Measurements from ENCODE around the gene PNRC2.
A peak's percentile ranks its signal among the peaks of the same experiment; 100 is the strongest.
"Not testable (repeated sequence)": the region's sequence is repeated elsewhere in the genome, so short reads cannot be mapped to it uniquely, and the experiment has no call there.

The PNRC2 gene

DNA sequence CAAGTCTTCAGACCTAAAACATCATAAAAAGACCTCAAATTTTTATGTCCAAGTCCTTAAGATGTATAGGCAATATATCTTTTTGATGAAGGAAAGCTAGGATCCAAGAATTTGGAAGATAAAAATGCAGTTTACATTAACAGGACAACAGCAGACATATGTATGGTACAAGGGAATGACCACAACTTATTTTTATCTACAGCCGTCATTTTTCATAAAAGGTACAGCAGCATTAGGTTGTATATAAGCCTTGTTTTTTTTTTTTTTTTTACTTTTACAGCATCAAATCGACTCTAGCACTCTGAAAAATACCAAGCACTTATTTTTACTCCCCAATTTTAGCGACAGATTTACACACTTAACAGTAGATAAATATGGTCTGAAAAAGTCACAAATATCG, 19.2 kb downstream of the PNRC2 start:
- no peak for DNase-seq
- no CpG with 5 or more reads among the region's 4 CpGs for WGBS (ENCODE audit: insufficient coverage)
- H3K36me3 ChIP-seq (ENCODE audit: control insufficient read depth in 4 of 4, insufficient read depth in 4 of 4, low read length in 3 of 4) = peaks cover 4 to 49% (median 16%) of the 10 kb centered on the region in 4 experiments
- H3K27me3 ChIP-seq (replicated peaks in 2 of 5; ENCODE audit: control insufficient read depth in 4 of 5, insufficient read depth in 5 of 5, low read length in 4 of 5) = no peaks in the 10 kb centered on the region
- ChIA-PET CTCF (interaction anchor here (2.0 kb wide), 1 partner anchor 23 kb away, joined by 4 read pairs; no protein-coding TSS in a partner anchor), POLR2A (interaction anchor here (2.4 kb wide), 1 partner anchor 19 kb away, joined by 7 read pairs; the partner anchor contains the start of gene PNRC2)
- peaks cover 24 to 59% (median 49%) of the 10 kb centered on the region in 4 experiments for H3K4me1 ChIP-seq (ENCODE audit: control extremely low read depth in 1 of 4, control insufficient read depth in 4 of 4, insufficient read depth in 4 of 4, low read length in 3 of 4)
- H3K27ac ChIP-seq (ENCODE audit: insufficient read depth in 1 of 2, low read depth in 1 of 2, low read length in 2 of 2, poor library complexity in 1 of 2, severe bottlenecking in 2 of 2) = peak overlapping the region; percentile 94 to 98
- H3K4me3 ChIP-seq (ENCODE audit: control insufficient read depth in 1 of 7, extremely low read depth in 1 of 7, insufficient read depth in 4 of 7, low read depth in 2 of 7, low read length in 6 of 7) = peak overlapping the region in 6 of 7 experiments; percentile 87 to 99 (median 92)
- H3K9me3 ChIP-seq (ENCODE audit: control extremely low read depth in 1 of 5, control insufficient read depth in 4 of 5, insufficient read depth in 2 of 5, low read depth in 1 of 5, low read length in 4 of 5) = no peaks in the 10 kb centered on the region

DNA sequence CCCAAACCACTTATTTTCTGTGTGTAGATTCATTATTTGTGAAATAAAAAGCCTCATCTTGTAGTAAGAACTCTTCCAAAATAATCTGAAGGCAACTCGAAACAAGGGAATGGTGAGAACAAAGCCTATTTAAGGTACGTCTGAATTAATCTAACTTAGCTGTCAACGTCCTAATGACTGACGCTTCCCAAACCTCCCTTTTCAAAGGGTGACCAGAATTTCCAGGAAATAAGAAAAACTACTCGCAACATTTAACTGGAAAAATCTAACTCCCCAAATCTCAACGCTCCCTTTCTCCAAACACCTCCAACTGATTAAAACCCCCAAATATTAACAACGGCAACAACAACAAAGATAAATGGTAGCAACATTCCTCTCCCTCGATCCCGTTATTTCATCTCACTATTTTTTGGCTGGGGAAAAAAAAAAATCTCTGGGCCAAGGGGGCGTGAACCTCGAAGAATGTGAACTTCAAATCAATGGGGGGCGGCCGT, 19.8 kb downstream of the PNRC2 start:
- peaks cover 24 to 64% (median 50%) of the 10 kb centered on the region in 4 experiments for H3K4me1 ChIP-seq (ENCODE audit: control extremely low read depth in 1 of 4, control insufficient read depth in 4 of 4, insufficient read depth in 4 of 4, low read length in 3 of 4)
- no peaks in the 10 kb centered on the region for H3K27me3 ChIP-seq (replicated peaks in 2 of 5; ENCODE audit: control insufficient read depth in 4 of 5, insufficient read depth in 5 of 5, low read length in 4 of 5)
- H3K4me3 ChIP-seq (ENCODE audit: control insufficient read depth in 1 of 7, extremely low read depth in 1 of 7, insufficient read depth in 4 of 7, low read depth in 2 of 7, low read length in 6 of 7) = peak overlapping the region; percentile 69 to 99 (median 90)
- H3K36me3 ChIP-seq (ENCODE audit: control insufficient read depth in 4 of 4, insufficient read depth in 4 of 4, low read length in 3 of 4) = peaks cover 4 to 42% (median 12%) of the 10 kb centered on the region in 4 experiments
- DNase-seq = no peak
- WGBS (ENCODE audit: insufficient coverage) = 2% methylated on average over 9 of the region's 13 CpGs
- CTCF ChIA-PET = interaction anchor here (2.0 kb wide), 1 partner anchor 24 kb away, joined by 4 read pairs; no protein-coding TSS in a partner anchor
- peak overlapping the region; percentile 94 to 98 for H3K27ac ChIP-seq (ENCODE audit: insufficient read depth in 1 of 2, low read depth in 1 of 2, low read length in 2 of 2, poor library complexity in 1 of 2, severe bottlenecking in 2 of 2)
- no peaks in the 10 kb centered on the region for H3K9me3 ChIP-seq (ENCODE audit: control extremely low read depth in 1 of 5, control insufficient read depth in 4 of 5, insufficient read depth in 2 of 5, low read depth in 1 of 5, low read length in 4 of 5)
- POLR2A ChIA-PET = interaction anchor here (0.7 to 2.4 kb wide), 4 partner anchors 11 to 287 kb away, joined by 3 to 7 read pairs (median 4); partner anchors contain the start of gene PNRC2

DNA sequence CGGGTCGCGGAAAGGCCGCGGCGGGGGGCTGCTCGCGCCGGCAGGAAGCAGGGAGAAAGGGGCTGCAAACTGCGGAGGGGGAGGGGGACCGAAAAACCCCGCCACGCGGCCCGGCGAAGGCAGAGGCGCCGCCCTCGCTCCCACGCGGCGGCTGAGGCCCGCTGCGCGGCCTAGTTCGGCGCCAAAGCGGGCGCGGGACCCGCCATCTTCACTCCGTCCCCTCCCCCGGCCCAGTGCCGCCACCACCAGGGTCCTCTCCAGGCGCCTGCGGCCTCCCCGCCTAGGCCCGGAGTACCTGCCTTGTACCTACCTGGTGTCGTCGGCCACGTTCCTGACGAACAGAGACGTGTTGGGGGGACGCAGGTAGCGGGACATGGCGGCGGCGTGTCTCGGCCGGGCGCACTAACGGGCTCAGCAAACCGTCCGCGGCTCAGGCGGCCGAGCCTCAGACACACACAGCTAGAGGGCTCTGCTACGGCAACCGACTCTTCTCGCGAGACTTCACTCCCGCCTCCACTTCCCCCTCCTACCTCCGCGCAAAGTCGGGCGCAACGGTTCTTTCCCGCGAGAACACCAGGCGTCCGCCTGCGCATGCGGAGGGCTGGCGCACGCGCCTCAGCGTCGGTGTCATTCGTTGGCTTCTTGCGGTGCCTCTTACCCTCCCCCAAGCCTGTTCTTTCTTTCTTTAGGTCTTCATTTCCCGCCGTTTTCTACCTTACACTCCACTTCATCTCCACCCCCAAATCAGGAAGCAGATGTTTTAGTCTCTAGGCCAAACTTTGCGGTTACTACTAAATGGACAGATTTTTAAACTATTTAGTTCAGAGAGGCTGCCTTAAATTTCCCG, 20.5 kb downstream of the PNRC2 start, which contains the start of gene SRSF10:
SRSF10 (minus strand) TSS at position 447 of the 847 bp plus-strand sequence; CDS start at position 375, 72 bp downstream.
- peak within 1 kb of the TSS; percentile 94 to 98 for H3K27ac ChIP-seq (ENCODE audit: insufficient read depth in 1 of 2, low read depth in 1 of 2, low read length in 2 of 2, poor library complexity in 1 of 2, severe bottlenecking in 2 of 2)
- peak; percentile 99 to 100 (median 99) for DNase-seq
- peak within 1 kb of the TSS; percentile 69 to 99 (median 90) for H3K4me3 ChIP-seq (ENCODE audit: control insufficient read depth in 1 of 7, extremely low read depth in 1 of 7, insufficient read depth in 4 of 7, low read depth in 2 of 7, low read length in 6 of 7)
- peaks cover 4 to 37% (median 8%) of the 10 kb centered on the region in 4 experiments for H3K36me3 ChIP-seq (ENCODE audit: control insufficient read depth in 4 of 4, insufficient read depth in 4 of 4, low read length in 3 of 4)
- POLR2A ChIA-PET = interaction anchor here (0.7 to 2.4 kb wide), 6 partner anchors 12 to 288 kb away, joined by 3 to 7 read pairs (median 4); partner anchors contain the start of genes LYPLA2 and PNRC2
- peaks cover 24 to 65% (median 52%) of the 10 kb centered on the region in 4 experiments for H3K4me1 ChIP-seq (ENCODE audit: control extremely low read depth in 1 of 4, control insufficient read depth in 4 of 4, insufficient read depth in 4 of 4, low read length in 3 of 4)
- H3K9me3 ChIP-seq (ENCODE audit: control extremely low read depth in 1 of 5, control insufficient read depth in 4 of 5, insufficient read depth in 2 of 5, low read depth in 1 of 5, low read length in 4 of 5) = no peaks in the 10 kb centered on the region
- CTCF ChIA-PET = interaction anchor here (0.7 to 2.0 kb wide), 4 partner anchors 10 to 48 kb away, joined by 3 to 7 read pairs (median 4); no protein-coding TSS in a partner anchor
- WGBS (ENCODE audit: insufficient coverage) = 0% methylated on average over 79 of the region's 84 CpGs
- no peaks in the 10 kb centered on the region for H3K27me3 ChIP-seq (replicated peaks in 2 of 5; ENCODE audit: control insufficient read depth in 4 of 5, insufficient read depth in 5 of 5, low read length in 4 of 5)

DNA sequence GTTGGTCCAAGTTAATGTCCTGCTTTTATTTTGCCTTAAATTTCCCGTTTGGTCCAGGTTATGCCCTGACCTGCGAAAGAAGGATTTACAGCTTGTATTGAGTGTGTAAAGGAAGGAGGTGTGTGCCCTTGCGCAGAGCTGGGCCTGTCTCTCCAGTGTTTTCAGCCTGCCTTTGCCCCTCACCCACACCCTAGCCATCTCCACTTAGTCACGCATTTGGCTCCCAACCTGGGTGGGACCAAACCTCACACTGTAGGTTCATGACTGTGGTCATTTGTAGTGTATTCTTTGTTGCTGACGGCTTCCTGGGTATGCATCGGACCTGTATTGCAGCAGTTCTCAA, 21.1 kb downstream of the PNRC2 start:
- H3K4me3 ChIP-seq (ENCODE audit: control insufficient read depth in 1 of 7, extremely low read depth in 1 of 7, insufficient read depth in 4 of 7, low read depth in 2 of 7, low read length in 6 of 7) = peak overlapping the region in 6 of 7 experiments; percentile 45 to 99 (median 91)
- DNase-seq = peak; percentile 59 to 85 (median 82)
- 23% methylated on average over 3 of the region's 6 CpGs for WGBS (ENCODE audit: insufficient coverage)
- H3K27ac ChIP-seq (ENCODE audit: insufficient read depth in 1 of 2, low read depth in 1 of 2, low read length in 2 of 2, poor library complexity in 1 of 2, severe bottlenecking in 2 of 2) = peak overlapping the region; percentile 74 to 98
- H3K4me1 ChIP-seq (ENCODE audit: control extremely low read depth in 1 of 4, control insufficient read depth in 4 of 4, insufficient read depth in 4 of 4, low read length in 3 of 4) = peaks cover 24 to 64% (median 49%) of the 10 kb centered on the region in 4 experiments
- POLR2A ChIA-PET = interaction anchor here (0.6 to 2.4 kb wide), 5 partner anchors 12 to 190 kb away, joined by 3 to 7 read pairs (median 5); partner anchors contain the start of genes LYPLA2 and PNRC2
- CTCF ChIA-PET = interaction anchor here (0.7 to 2.0 kb wide), 4 partner anchors 10 to 47 kb away, joined by 3 to 7 read pairs (median 4); no protein-coding TSS in a partner anchor
- no peaks in the 10 kb centered on the region for H3K27me3 ChIP-seq (replicated peaks in 2 of 5; ENCODE audit: control insufficient read depth in 4 of 5, insufficient read depth in 5 of 5, low read length in 4 of 5)
- no peaks in the 10 kb centered on the region for H3K9me3 ChIP-seq (ENCODE audit: control extremely low read depth in 1 of 5, control insufficient read depth in 4 of 5, insufficient read depth in 2 of 5, low read depth in 1 of 5, low read length in 4 of 5)
- H3K36me3 ChIP-seq (ENCODE audit: control insufficient read depth in 4 of 4, insufficient read depth in 4 of 4, low read length in 3 of 4) = peaks cover 2 to 31% (median 7%) of the 10 kb centered on the region in 4 experiments

DNA sequence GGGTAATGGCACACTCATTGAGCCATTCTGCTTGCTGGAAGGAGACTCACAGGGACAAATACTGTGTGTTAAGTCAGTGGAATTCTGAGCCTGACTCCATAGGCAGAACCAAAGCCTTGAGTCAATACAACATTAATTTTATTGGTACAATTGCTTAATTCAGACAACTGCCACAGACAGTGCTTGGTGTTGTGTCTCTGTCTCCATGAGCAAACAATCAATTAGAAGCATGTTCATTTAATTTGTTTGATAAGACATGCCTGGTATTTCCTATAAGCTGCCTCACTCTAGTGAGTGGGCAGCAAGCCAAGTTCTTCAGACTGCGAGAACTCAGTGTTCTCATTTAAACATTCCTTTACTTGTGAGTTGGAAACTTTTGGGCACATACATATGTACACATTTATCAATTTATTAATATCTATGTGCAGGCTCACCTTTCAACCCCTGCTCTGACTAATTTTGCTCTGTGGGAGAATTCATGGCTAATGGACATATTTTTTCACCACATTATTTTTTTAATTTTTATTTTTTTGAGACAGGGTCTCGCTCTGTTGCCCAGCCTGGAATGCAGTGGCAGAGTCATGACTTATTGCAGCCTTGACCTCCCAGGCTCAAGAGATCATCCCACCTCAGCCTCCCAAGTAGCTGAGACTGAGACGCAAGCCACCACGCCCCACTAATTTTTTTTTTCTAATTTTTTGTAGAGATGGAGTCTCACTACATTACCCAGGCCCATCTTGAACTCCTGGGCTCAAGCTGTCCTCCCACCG, 25.0 kb downstream of the PNRC2 start:
- WGBS (ENCODE audit: insufficient coverage) = no CpG with 5 or more reads among the region's 5 CpGs
- no peaks in the 10 kb centered on the region for H3K36me3 ChIP-seq (ENCODE audit: control insufficient read depth in 4 of 4, insufficient read depth in 4 of 4, low read length in 3 of 4)
- DNase-seq = peak in 2 of 3 donors; percentile 28 to 30
- H3K4me1 ChIP-seq (ENCODE audit: control extremely low read depth in 1 of 4, control insufficient read depth in 4 of 4, insufficient read depth in 4 of 4, low read length in 3 of 4) = peaks cover 10 to 43% (median 20%) of the 10 kb centered on the region in 4 experiments
- POLR2A ChIA-PET = no interaction called here
- H3K9me3 ChIP-seq (ENCODE audit: control extremely low read depth in 1 of 5, control insufficient read depth in 4 of 5, insufficient read depth in 2 of 5, low read depth in 1 of 5, low read length in 4 of 5) = no peaks in the 10 kb centered on the region
- CTCF ChIA-PET = interaction anchor here (1.2 kb wide), 1 partner anchor 19 kb away, joined by 3 read pairs; no protein-coding TSS in a partner anchor
- no peak overlapping the region for H3K27ac ChIP-seq (ENCODE audit: insufficient read depth in 1 of 2, low read depth in 1 of 2, low read length in 2 of 2, poor library complexity in 1 of 2, severe bottlenecking in 2 of 2)
- H3K4me3 ChIP-seq (ENCODE audit: control insufficient read depth in 1 of 7, extremely low read depth in 1 of 7, insufficient read depth in 4 of 7, low read depth in 2 of 7, low read length in 6 of 7) = no peak overlapping the region
- H3K27me3 ChIP-seq (replicated peaks in 2 of 5; ENCODE audit: control insufficient read depth in 4 of 5, insufficient read depth in 5 of 5, low read length in 4 of 5) = no peaks in the 10 kb centered on the region

DNA sequence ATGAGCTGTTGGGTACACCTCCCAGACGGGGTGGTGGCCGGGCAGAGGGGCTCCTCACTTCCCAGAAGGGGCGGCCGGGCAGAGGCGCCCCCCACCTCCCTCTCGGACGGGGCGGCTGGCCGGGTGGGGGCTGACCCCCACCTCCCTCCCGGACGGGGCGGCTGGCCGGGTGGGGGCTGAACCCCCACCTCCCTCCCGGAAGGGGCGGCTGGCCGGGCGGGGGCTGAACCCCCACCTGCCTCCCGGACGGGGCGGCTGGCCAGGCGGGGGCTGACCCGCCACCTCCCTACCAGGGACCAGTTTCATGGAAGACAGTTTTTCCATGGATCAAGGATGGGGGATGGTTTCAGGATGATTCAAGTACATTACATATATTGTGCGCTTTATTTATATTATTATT, 27.4 kb downstream of the PNRC2 start:
- H3K36me3 ChIP-seq (ENCODE audit: control insufficient read depth in 4 of 4, insufficient read depth in 4 of 4, low read length in 3 of 4); H3K4me3 ChIP-seq (ENCODE audit: control insufficient read depth in 1 of 7, extremely low read depth in 1 of 7, insufficient read depth in 4 of 7, low read depth in 2 of 7, low read length in 6 of 7); H3K27me3 ChIP-seq (replicated peaks in 2 of 5; ENCODE audit: control insufficient read depth in 4 of 5, insufficient read depth in 5 of 5, low read length in 4 of 5); H3K27ac ChIP-seq (ENCODE audit: insufficient read depth in 1 of 2, low read depth in 1 of 2, low read length in 2 of 2, poor library complexity in 1 of 2, severe bottlenecking in 2 of 2); POLR2A ChIA-PET; DNase-seq; H3K9me3 ChIP-seq (ENCODE audit: control extremely low read depth in 1 of 5, control insufficient read depth in 4 of 5, insufficient read depth in 2 of 5, low read depth in 1 of 5, low read length in 4 of 5): not testable (repeated sequence)
- peaks cover 0 to 26% (median 7%) of the 10 kb centered on the region in 4 experiments for H3K4me1 ChIP-seq (ENCODE audit: control extremely low read depth in 1 of 4, control insufficient read depth in 4 of 4, insufficient read depth in 4 of 4, low read length in 3 of 4)
- CTCF ChIA-PET = interaction anchor here (0.9 kb wide), 1 partner anchor 23 kb away, joined by 3 read pairs; no protein-coding TSS in a partner anchor
- 91% methylated on average over 3 of the region's 23 CpGs for WGBS (ENCODE audit: insufficient coverage)
